PFSK-1 (cell line): ENCODE data around the gene UBE2I.

Experiments
- FOXP2 ChIP-seq: optimal IDR thresholded peaks from 2 replicates; pipeline ENCODE3; 2011; ENCODE audit warnings: borderline replicate concordance, control low read depth, inconsistent platforms; ENCODE audit not compliant: insufficient read depth; ENCODE audit errors: extremely low read length, extremely low read depth
- POLR2AphosphoS5 ChIP-seq: IDR thresholded peaks from 2 replicates; pipeline ENCODE4 v1.6.1; 2012; ENCODE audit warnings: low read depth, mild to moderate bottlenecking, control low read depth, low read length, moderate library complexity
- REST ChIP-seq, 2 experiments: IDR thresholded peaks; 2 replicates each; pipeline versions ENCODE4 v1.6.1 to v1.8.0; 2011 to 2012; ENCODE audit warnings: low read depth in 2 of 2, low read length in 2 of 2, control low read depth in 1 of 2, inconsistent platforms in 1 of 2, mild to moderate bottlenecking in 1 of 2, moderate library complexity in 1 of 2; ENCODE audit not compliant: insufficient read depth in 1 of 2
- SIN3A ChIP-seq: IDR thresholded peaks from 2 replicates; pipeline ENCODE4 v1.6.1; 2012; ENCODE audit warnings: mild to moderate bottlenecking, low read length, moderate library complexity, borderline replicate concordance; ENCODE audit not compliant: insufficient read depth
- TAF1 ChIP-seq: IDR thresholded peaks from 2 replicates; pipeline ENCODE4 v1.6.1; 2012; ENCODE audit warnings: low read length, control low read depth, borderline replicate concordance; ENCODE audit not compliant: insufficient read depth

The UBE2I gene

GRCh38 chr16:1283996-1284616, 25.3 kb upstream of the UBE2I start:
- TF ChIP-seq REST (IDR thresholded peaks at IDR 0.05; ENCODE audit: insufficient read depth in 1 of 2, low read depth in 2 of 2, low read length in 2 of 2) (no peak), POLR2AphosphoS5 (no peak)

- TF ChIP-seq FOXP2: no peak
- no peak for TF ChIP-seq TAF1
Observed at GRCh38 chr16:1285669-1286512, 23.5 kb upstream of the UBE2I start.

GRCh38 chr16:1286513-1287094, 22.8 kb upstream of the UBE2I start:
- no peak for TF ChIP-seq SIN3A
- no peak for TF ChIP-seq REST (IDR thresholded peaks at IDR 0.05; ENCODE audit: insufficient read depth in 1 of 2, low read depth in 2 of 2, low read length in 2 of 2)
- no peak for TF ChIP-seq TAF1

GRCh38 chr16:1287982-1288670, 21.3 kb upstream of the UBE2I start:
- no peak for TF ChIP-seq FOXP2

- TF ChIP-seq SIN3A: no peak
- TF ChIP-seq TAF1: no peak
- TF ChIP-seq POLR2AphosphoS5: no peak
- no peak for TF ChIP-seq FOXP2
- no peak for TF ChIP-seq REST (IDR thresholded peaks at IDR 0.05; ENCODE audit: insufficient read depth in 1 of 2, low read depth in 2 of 2, low read length in 2 of 2)
Observed at GRCh38 chr16:1288813-1289476, 20.5 kb upstream of the UBE2I start.
